K562 (cell line): ENCODE measurements around the gene CDK5R1. TPM values are rescaled to one million over a fixed set of nuclear protein-coding genes. Genes with fewer than 3 reads are reported as not detected.

Experiments used
- CLOCK ChIP-seq: fragments of 250-450 bp; sonication (Bioruptor Pico); IDR thresholded peaks from 2 replicates; pipeline ENCODE4 v1.4.0; 2020; ENCODE audit warnings: mild to moderate bottlenecking, moderate library complexity, borderline replicate concordance
- FOXJ3 ChIP-seq: sonication (generic); formaldehyde crosslinking; IDR thresholded peaks from 2 replicates; pipeline ENCODE4 v1.4.0; 2020; ENCODE audit warnings: mild to moderate bottlenecking, missing genetic modification reagents
- GABPB1 ChIP-seq: sonication (generic); formaldehyde crosslinking; IDR thresholded peaks from 2 replicates; pipeline ENCODE4 v1.8.0; 2022; ENCODE audit warnings: mild to moderate bottlenecking, missing genetic modification reagents
- HNRNPK ChIP-seq: fragments of 200-400 bp; formaldehyde crosslinking; IDR thresholded peaks from one replicate; pipeline ENCODE4 v1.6.1; 2018; ENCODE audit warnings: mild to moderate bottlenecking, low read depth, low read length; ENCODE audit not compliant: poor library complexity, severe bottlenecking
- MAX ChIP-seq: sonication (generic); formaldehyde crosslinking; IDR thresholded peaks from 2 replicates; pipeline ENCODE4 v1.9.0; 2022; ENCODE audit warnings: mild to moderate bottlenecking, missing genetic modification reagents
- MTA3 ChIP-seq: fragments of 450-650 bp; formaldehyde crosslinking; IDR thresholded peaks from 2 replicates; pipeline ENCODE4 v1.6.1; 2017; ENCODE audit warnings: mild to moderate bottlenecking, borderline replicate concordance
- SNIP1 ChIP-seq: fragments of 450-650 bp; IDR thresholded peaks from 2 replicates; pipeline ENCODE4 v1.7.1; 2017; ENCODE audit warnings: low read depth, mild to moderate bottlenecking
- TGIF2 ChIP-seq: sonication (generic); formaldehyde crosslinking; IDR thresholded peaks from 2 replicates; pipeline ENCODE4 v1.8.1; 2022; ENCODE audit warnings: mild to moderate bottlenecking, missing genetic modification reagents, moderate library complexity
- YY1 ChIP-seq, 3 experiments: IDR thresholded peaks; 2 replicates each; pipeline ENCODE4 v1.6.1; 2011; ENCODE audit warnings: low read length in 2 of 3, mild to moderate bottlenecking in 2 of 3, moderate library complexity in 2 of 3, borderline replicate concordance in 1 of 3, control low read depth in 1 of 3, low read depth in 1 of 3; ENCODE audit not compliant: insufficient read depth in 3 of 3, insufficient replicate concordance in 2 of 3, control insufficient read depth in 1 of 3, insufficient read length in 1 of 3; ENCODE audit errors: extremely low read depth in 1 of 3
- ZBTB11 ChIP-seq, 3 experiments: fragments of 200-800 bp in 1 of 3; fragments of 250-450 bp in 1 of 3; fragments of 450-650 bp in 1 of 3; sonication (Bioruptor Pico) in 1 of 3; sonication (Bioruptor generic) in 1 of 3; formaldehyde crosslinking in 1 of 3; IDR thresholded peaks; 2 replicates each; pipeline versions ENCODE4 v1.6.1 to v1.8.0; 2016 to 2022; ENCODE audit warnings: mild to moderate bottlenecking in 2 of 3, missing genetic modification characterization in 2 of 3, missing compliant biosample characterization in 1 of 3, moderate library complexity in 1 of 3
- ZBTB7A ChIP-seq: IDR thresholded peaks from 2 replicates; pipeline ENCODE4 v1.6.1; 2011; ENCODE audit warnings: low read depth, mild to moderate bottlenecking, low read length, moderate library complexity, borderline replicate concordance; ENCODE audit not compliant: control insufficient read depth
- ZNF165 ChIP-seq: fragments of 250-450 bp; sonication (Bioruptor Pico); IDR thresholded peaks from 2 replicates; pipeline ENCODE4 v1.4.0; 2020; ENCODE audit warnings: borderline replicate concordance
- ZNF395 ChIP-seq: fragments of 200-800 bp; sonication (Bioruptor generic); IDR thresholded peaks from 2 replicates; pipeline ENCODE4 v1.6.1; 2017; ENCODE audit warnings: missing genetic modification characterization, missing compliant biosample characterization
- polyA plus RNA-seq, 8 experiments: library from polyadenylated mRNA; depleted of rRNA in 4 of 8; stranded (reverse) in 5 of 8; unstranded in 3 of 8; fragments of >200 nt; fragmentation: Nextera tagmentation in 2 of 8; fragmentation: Illumina TruSeq in 1 of 8; extraction: Ambion mirVana in 2 of 8; extraction: Trizol in 1 of 8; gene quantifications; 2 replicates each; pipeline versions ENCODE4 v1.2.1 to v1.2.3, GENCODE V29; 2011 to 2014; ENCODE audit warnings: inconsistent platforms in 1 of 8, missing spikeins in 1 of 8
- total RNA-seq, 7 experiments: library from RNA; depleted of rRNA in 6 of 7; stranded (reverse); fragments of >200 nt in 6 of 7; fragmentation: Illumina TruSeq in 2 of 7; extraction: Trizol in 2 of 7; gene quantifications; 2 replicates each; pipeline versions ENCODE4 v1.2.1 to v1.2.3, GENCODE V29; 2011 to 2021; ENCODE audit warnings: low replicate concordance in 1 of 7

Gene CDK5R1
- total and polyA plus RNA-seq, 9 of the 15 experiments (the other 6 are each of a cell fraction or from before 2014, with no cell fraction given): 0.10 to 4.8 (median 2.3) TPM

- TF ChIP-seq HNRNPK: no peak
- TF ChIP-seq TGIF2 (CRISPR knock-in tag): no peak
- no peak for TF ChIP-seq SNIP1
- TF ChIP-seq MAX (CRISPR knock-in tag): no peak
- TF ChIP-seq YY1 (IDR thresholded peaks at IDR 0.05; ENCODE audit: borderline replicate concordance in 1 of 3, control insufficient read depth in 1 of 3, extremely low read depth in 1 of 3, insufficient read depth in 3 of 3, insufficient read length in 1 of 3, insufficient replicate concordance in 2 of 3, low read depth in 1 of 3, low read length in 2 of 3): no peak
- TF ChIP-seq FOXJ3 (CRISPR knock-in tag): no peak
- TF ChIP-seq ZNF395 (CRISPR knock-in tag): peak; percentile 72; the same call in 1 of the 2 replicates
- no peak for TF ChIP-seq CLOCK (CRISPR knock-in tag)
- TF ChIP-seq GABPB1 (CRISPR knock-in tag): no peak
- peak in 1 of 3 experiments; percentile 62; a peak in 2 of 6 replicates for TF ChIP-seq ZBTB11 (CRISPR knock-in tag; IDR thresholded peaks at IDR 0.05)
- TF ChIP-seq ZNF165 (CRISPR knock-in tag): no peak
- TF ChIP-seq ZBTB7A: 0 out of 2 replicates have a peak, but pooled peaks have one; percentile 64
- TF ChIP-seq MTA3: no peak
Measured at GRCh38 chr17:32486701-32487472, at the start of gene CDK5R1 (continued).
